Measurements from ENCODE around the gene MXI1.

DNA sequence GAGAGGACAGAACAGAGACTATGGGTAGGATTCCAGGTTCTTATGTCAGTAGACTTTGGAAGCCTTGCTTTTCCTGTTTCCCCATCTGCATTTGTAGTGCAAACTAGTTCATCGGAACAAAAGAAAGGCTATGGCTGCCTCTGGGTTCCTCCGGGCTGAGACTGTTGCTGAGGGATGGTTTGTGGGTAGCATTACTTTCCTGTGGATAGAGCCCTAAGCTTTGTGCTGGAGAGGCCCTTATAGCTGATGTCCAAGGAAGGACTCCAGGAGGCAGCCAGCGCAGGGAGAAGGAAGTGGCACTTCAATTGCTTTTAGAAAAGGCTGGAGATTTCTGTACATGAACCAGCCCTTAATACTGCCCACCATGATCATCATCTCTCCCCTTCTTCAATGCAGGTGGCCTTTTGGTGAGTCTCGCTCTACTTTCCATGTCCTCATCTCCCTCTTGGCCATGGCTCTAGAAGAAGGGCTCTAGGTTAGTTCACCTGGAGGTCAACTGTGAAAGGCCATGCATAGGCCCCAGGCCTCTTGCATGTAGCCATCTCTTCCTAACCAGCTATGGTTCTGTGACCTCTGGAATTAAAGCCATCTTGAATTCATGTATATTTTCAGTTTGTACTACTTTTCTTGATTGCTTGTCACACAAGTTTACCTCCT is 15.4 kb downstream of the MXI1 start:
- TF ChIP-seq, protein P1, sequence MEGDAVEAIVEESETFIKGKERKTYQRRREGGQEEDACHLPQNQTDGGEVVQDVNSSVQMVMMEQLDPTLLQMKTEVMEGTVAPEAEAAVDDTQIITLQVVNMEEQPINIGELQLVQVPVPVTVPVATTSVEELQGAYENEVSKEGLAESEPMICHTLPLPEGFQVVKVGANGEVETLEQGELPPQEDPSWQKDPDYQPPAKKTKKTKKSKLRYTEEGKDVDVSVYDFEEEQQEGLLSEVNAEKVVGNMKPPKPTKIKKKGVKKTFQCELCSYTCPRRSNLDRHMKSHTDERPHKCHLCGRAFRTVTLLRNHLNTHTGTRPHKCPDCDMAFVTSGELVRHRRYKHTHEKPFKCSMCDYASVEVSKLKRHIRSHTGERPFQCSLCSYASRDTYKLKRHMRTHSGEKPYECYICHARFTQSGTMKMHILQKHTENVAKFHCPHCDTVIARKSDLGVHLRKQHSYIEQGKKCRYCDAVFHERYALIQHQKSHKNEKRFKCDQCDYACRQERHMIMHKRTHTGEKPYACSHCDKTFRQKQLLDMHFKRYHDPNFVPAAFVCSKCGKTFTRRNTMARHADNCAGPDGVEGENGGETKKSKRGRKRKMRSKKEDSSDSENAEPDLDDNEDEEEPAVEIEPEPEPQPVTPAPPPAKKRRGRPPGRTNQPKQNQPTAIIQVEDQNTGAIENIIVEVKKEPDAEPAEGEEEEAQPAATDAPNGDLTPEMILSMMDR (conservative IDR thresholded peaks at IDR 0.05; ENCODE audit: low read depth in 2 of 2): no peak
- no peak for TF ChIP-seq EZH2 (IDR thresholded peaks at IDR 0.05; ENCODE audit: low read depth, unreplicated experiment)
- no peak for TF ChIP-seq POLR2AphosphoS5 (IDR thresholded peaks at IDR 0.05; ENCODE audit: low read depth)
- TF ChIP-seq, protein P2, sequence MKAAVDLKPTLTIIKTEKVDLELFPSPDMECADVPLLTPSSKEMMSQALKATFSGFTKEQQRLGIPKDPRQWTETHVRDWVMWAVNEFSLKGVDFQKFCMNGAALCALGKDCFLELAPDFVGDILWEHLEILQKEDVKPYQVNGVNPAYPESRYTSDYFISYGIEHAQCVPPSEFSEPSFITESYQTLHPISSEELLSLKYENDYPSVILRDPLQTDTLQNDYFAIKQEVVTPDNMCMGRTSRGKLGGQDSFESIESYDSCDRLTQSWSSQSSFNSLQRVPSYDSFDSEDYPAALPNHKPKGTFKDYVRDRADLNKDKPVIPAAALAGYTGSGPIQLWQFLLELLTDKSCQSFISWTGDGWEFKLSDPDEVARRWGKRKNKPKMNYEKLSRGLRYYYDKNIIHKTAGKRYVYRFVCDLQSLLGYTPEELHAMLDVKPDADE (IDR thresholded peaks at IDR 0.05): no peak

Data from GM23338 (cell line).